ENCODE measurements around the gene SCARF2.
A peak's percentile ranks its signal among the peaks of the same experiment; 100 is the strongest.
"Not testable (repeated sequence)": the region's sequence is repeated elsewhere in the genome, so short reads cannot be mapped to it uniquely, and the experiment has no call there.

SCARF2 gene

GRCh38 chr22:20421507-20421874 is 16.1 kb downstream of the SCARF2 start:
- H3K27me3 ChIP-seq, result peaks cover 65% of the 10 kb centered on the region
- TF ChIP-seq CTCF (IDR thresholded peaks at IDR 0.05), result no peak
- peaks cover 10 to 12% of the 10 kb centered on the region in 2 experiments for H3K4me1 ChIP-seq (ENCODE audit: control insufficient read depth in 1 of 2, insufficient read depth in 1 of 2, low read depth in 1 of 2, low read length in 1 of 2)
- H3K9me3 ChIP-seq, result no peaks in the 10 kb centered on the region
- H3K27ac ChIP-seq, result no peak overlapping the region
- H3K36me3 ChIP-seq, result no peaks in the 10 kb centered on the region
- H3K4me3 ChIP-seq (ENCODE audit: low read depth in 1 of 2, low read length in 1 of 2), result no peak overlapping the region

- no peak for TF ChIP-seq CTCF (IDR thresholded peaks at IDR 0.05)
- Histone ChIP-seq H3K4me3 (ENCODE audit: low read depth in 1 of 2, low read length in 1 of 2) (no peak overlapping the region), H3K27ac (no peak overlapping the region), H3K36me3 (no peaks in the 10 kb centered on the region), H3K4me1 (ENCODE audit: control insufficient read depth in 1 of 2, insufficient read depth in 1 of 2, low read depth in 1 of 2, low read length in 1 of 2) (peaks cover 6 to 7% of the 10 kb centered on the region in 2 experiments), H3K27me3 (peaks cover 54% of the 10 kb centered on the region), H3K9me3 (no peaks in the 10 kb centered on the region)
These were observed 17.3 kb downstream of the SCARF2 start for GRCh38 chr22:20420157-20420842.

- no peak for TF ChIP-seq CTCF (IDR thresholded peaks at IDR 0.05)
- Histone ChIP-seq H3K9me3 (no peaks in the 10 kb centered on the region), H3K27me3 (peaks cover 47% of the 10 kb centered on the region), H3K4me1 (ENCODE audit: control insufficient read depth in 1 of 2, insufficient read depth in 1 of 2, low read depth in 1 of 2, low read length in 1 of 2) (peaks cover 6 to 7% of the 10 kb centered on the region in 2 experiments), H3K4me3 (ENCODE audit: low read depth in 1 of 2, low read length in 1 of 2) (no peak overlapping the region), H3K27ac (no peak overlapping the region), H3K36me3 (no peaks in the 10 kb centered on the region)
These were observed 18.0 kb downstream of the SCARF2 start for GRCh38 chr22:20419664-20419951.

- Histone ChIP-seq H3K27me3 (peaks cover 34% of the 10 kb centered on the region), H3K9me3 (no peaks in the 10 kb centered on the region), H3K4me3 (ENCODE audit: low read depth in 1 of 2, low read length in 1 of 2) (peak overlapping the region; percentile 34 to 52), H3K4me1 (ENCODE audit: control insufficient read depth in 1 of 2, insufficient read depth in 1 of 2, low read depth in 1 of 2, low read length in 1 of 2) (peaks cover 6 to 7% of the 10 kb centered on the region in 2 experiments), H3K27ac (no peak overlapping the region), H3K36me3 (no peaks in the 10 kb centered on the region)
- TF ChIP-seq CTCF (IDR thresholded peaks at IDR 0.05), result peak; percentile 68
These were observed 19.3 kb downstream of the SCARF2 start for GRCh38 chr22:20418211-20418788.

GRCh38 chr22:20415699-20416098 is 21.9 kb downstream of the SCARF2 start:
- not testable (repeated sequence) for H3K4me1 ChIP-seq (ENCODE audit: control insufficient read depth in 1 of 2, insufficient read depth in 1 of 2, low read depth in 1 of 2, low read length in 1 of 2); H3K4me3 ChIP-seq (ENCODE audit: low read depth in 1 of 2, low read length in 1 of 2); H3K36me3 ChIP-seq; H3K27ac ChIP-seq; H3K9me3 ChIP-seq
- peaks cover 11% of the 10 kb centered on the region for H3K27me3 ChIP-seq

- H3K27ac ChIP-seq; H3K36me3 ChIP-seq; H3K27me3 ChIP-seq; H3K4me3 ChIP-seq (ENCODE audit: low read depth in 1 of 2, low read length in 1 of 2); H3K9me3 ChIP-seq; H3K4me1 ChIP-seq (ENCODE audit: control insufficient read depth in 1 of 2, insufficient read depth in 1 of 2, low read depth in 1 of 2, low read length in 1 of 2): not testable (repeated sequence)
These were observed 22.4 kb downstream of the SCARF2 start for GRCh38 chr22:20415241-20415640.

Measured in neutrophil (primary cell).